HG02884 (cell line): ENCODE results near the gene GTSF1L.
"Not testable (repeated sequence)": the region's sequence is repeated elsewhere in the genome, so short reads cannot be mapped to it uniquely, and the experiment has no call there.

Experiments used
- ATAC-seq: cut with Tn5 transposase; IDR thresholded peaks from one replicate; pipeline ENCODE4 v1.9.1; 2021; ENCODE audit warnings: mild to moderate bottlenecking, moderate library complexity; ENCODE audit not compliant: unreplicated experiment

Gene GTSF1L

DNA sequence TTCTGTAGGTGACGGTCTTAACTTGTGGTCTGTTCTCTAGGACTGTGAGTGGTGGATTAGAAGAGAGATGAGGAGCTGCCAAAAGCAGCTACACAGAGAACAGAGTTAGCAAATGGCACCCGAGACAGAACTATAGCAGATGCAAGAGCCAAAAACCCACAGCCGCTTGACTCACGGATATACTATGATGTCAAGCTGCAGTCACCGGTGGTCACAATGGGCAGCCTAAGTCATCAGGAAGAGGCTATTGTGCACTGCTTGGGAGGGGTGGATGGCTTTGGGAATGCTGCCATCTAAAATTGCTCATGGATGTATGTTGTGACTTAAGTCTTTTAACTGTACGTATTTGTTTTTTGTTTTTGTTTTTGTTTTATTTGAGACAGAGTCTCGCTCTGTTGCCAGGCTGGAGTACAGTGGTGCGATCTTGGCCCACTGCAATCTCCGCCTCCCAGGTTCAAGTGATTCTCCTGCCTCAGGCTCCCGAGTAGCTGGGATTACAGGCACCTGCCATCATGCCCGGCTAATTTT, at the start of gene GTSF1L:
TSS of gene GTSF1L (minus strand) at position 192 of the 528 bp plus-strand sequence. CDS start 308 bp downstream, outside the sequence.
- ATAC-seq, result no peak

DNA sequence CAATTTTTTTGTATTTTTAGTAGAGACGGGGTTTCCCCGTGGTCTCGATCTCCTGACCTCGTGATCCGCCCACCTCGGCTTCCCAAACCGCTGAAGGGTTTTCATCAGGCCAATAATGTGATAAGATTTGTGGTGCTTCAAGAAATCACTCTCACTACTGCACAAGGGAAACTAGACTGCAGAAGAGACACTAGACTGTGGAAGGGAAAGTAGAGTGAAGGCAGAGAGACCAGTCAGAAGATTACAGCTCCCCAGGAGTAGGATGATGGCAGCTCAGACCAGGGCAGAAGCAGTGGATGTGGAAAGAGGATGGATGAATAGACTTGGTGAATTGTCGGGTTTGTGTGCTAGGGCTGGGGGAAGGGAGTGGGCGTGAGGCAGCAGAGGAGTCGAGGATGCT, 48.0 kb upstream of the GTSF1L start:
- ATAC-seq, result no peak

DNA sequence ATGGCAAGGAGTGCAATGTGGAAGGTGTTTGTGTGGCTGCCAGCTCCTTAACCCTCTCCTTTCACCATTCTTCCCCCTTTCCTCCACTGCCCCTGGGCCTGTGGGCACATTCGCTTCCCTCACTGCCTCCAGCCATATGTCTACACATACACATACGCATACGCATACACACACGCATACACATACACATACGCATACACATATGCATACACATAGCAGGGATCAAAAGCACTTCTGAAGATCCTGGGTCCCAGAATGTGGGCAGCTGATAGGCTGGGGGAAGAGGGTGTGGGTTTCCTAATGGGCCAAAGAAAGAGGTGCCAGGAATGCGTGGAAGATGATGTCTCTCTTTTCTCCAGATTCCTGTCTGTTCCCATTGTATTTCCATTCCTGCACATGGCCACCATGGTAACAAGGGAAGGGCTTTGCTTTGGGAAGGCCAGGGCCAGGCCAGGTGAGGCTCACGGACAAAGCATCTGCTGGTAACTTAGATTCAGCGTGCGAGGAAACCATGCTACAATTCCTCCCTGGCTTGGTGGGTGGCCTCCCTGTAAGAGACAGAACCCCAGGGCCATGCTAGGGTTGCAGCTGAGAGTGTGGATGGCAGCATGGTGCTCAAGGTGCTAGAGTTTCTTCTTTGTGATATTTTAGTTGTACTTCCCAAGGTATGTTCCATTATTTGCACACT, 44.8 kb upstream of the GTSF1L start:
- ATAC-seq, result no peak

DNA sequence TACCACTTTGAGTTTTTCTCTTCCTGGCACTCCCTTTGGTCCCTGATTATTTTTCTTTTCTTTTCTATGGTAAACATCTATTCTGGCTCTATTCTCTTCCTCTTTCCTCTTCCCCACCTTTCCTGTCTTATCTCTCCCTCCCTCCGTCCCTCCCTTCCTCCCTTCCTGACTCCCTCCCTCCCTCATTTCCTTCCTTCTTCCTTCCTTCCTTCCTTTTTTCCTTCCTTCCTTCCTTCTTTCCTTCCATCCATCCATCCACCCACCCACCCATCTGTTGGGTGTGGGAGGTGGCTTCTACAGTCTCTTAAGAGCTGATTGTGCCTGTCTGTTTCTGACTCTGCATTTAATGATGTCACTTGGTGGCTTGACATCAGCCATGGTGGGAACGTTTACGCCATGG, 43.5 kb upstream of the GTSF1L start:
- no peak for ATAC-seq

DNA sequence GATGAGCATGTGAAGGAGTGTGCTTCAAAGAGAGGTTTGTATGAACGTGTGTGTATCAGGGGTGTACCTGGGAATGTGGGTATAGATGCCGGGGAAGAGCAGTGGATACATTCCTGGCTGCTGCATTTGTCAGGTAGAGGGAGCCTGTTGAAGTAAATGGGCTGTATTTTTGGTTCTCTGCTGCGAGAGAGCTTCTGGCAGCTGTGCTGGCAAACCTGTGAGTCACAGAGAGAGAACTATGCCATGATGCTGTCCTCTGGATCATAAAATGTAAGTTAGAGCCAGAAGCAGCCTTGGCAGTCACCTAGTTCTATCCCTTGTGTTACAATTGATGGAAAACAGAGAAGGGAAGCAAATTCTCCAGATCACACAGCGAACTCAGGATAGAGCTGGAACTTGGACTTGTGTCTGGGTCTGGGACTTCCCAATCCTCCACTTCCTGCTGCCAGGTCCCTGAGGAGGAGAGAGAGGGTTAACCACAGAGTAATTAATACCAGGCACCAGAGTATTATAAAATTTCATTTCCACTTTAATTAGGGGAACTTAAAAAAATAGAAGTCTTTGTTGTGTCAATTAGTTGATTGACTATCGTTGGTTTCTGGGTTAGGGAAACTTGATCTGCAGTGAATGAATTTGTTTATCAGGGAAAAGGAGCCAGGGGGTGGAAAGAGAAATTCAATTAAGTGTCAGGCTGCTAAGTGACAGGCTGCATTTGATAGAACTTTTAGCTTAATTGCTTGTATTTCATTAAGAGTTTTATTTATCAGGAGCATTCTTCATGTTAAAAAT, 41.1 kb upstream of the GTSF1L start:
- ATAC-seq, result no peak

DNA sequence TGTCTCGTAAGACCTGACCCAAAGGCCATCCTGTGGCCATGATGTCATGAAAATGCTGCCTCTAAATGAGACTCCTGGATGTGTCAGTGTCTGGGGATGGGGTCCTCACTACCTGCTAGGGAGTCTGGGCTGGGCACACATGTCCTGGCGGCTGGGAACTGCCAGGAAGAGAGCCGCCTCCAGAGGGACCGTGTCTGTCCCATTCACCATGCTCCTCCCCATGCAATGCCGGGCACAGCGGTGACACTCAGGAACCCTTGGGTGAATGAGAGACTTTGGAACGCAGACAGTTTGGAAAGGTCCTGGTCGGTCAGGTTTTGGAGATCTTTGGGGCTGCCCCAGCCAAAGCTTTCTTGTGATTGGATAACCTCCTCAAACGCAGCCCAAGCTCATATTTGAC, 40.1 kb upstream of the GTSF1L start:
- ATAC-seq, result no peak

DNA sequence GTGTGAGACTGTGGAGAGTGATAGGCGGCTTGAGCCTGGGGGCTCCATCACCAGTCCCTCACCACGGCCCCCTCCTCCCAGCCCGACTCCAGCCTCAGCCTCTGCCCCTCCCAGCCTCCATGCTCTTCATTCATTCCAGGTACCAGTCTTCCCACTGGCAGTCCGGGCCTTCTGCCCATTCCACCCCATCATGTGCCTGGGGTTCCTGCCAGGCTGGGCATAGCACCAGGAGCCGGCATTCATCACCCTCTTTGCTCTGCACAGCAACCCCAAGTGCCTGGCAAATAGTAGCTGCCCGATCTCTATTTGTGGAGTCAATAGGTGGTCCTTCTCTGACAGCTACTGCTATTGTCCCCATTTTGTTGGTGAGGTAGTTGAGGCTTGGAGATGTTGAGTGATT, 39.6 kb upstream of the GTSF1L start:
- no peak for ATAC-seq

DNA sequence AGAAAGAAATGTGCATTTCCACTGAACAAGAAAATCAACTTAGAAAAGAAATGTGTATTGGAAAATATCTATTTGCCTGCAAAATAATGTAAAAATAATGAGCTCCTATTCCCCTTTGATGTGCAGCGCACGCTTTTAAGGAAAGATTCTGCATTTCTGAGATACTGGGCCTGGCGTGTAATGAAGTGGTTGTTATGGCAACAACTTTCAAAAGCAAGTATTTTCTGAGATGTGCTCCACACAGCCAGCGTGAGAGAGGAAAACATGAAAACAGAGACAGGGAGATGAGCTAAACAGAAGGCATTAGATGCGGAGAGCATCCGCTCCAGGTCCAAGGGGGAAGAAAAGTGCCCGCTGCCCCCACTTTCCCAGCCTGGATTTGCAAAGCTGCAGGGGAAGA, 39.1 kb upstream of the GTSF1L start:
- ATAC-seq, result no peak

DNA sequence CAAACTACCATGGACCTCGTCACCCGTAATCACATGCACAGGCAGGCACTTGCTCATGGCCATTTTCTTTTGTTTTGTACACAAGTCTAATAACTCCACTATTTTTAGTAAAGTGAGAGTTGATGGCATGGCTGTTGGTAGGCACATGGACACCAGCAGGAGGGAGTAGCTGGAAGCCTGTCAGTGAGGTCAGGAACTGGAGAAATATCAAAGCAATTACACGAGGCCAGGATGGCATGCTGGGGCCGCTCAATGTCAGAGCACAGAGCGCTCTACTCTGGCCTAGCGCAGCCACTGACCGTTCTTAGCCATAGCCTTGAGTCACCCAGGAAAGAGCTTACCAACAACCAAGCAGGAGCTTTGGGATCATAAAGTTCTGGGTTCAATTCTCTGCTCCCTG, 36.1 kb upstream of the GTSF1L start:
- no peak for ATAC-seq

DNA sequence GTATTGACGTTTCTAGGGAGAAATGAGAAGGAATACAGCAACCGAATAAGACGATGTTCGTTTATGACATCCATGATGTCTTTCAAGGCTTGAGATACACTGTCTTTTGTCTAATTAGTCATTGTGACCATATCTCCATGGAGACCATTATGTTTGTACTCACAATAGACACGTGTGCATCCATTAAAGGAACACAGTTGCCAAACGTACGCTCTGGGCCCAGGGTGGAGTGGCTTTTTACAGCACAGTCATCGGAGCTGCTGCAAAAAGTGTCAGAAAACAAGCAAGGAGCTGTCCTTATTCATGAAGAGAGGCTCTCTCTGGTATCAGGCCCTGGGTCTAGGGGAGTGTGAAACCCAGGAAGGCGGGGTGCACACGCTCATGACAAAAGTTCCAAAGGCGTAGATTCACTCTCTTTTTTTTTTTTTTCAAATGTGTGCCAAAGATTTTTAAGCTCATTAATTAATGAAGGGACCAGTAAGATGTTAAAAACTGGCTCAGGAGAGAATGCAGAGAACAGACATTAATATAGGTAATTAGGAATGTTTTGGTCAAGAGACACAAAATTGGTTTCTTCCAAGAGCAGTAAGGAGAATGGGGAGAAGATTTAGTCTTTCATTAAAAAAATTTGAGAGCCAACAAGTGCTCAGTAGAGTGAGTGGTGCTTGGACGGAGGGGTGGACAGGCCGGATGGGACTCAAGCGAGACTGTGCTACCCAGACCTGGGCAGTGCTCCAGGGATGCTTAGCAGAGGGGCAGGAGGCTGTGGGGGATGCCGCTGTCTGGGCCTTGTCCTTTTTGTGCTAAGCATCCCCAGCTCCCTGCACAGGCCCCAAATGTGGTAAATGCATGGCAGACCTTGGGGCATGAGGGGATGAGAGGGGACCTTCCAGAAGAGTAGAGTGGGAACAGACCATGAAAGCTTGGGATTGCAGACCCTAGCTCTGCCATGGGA, 34.9 kb upstream of the GTSF1L start:
- ATAC-seq, result no peak

DNA sequence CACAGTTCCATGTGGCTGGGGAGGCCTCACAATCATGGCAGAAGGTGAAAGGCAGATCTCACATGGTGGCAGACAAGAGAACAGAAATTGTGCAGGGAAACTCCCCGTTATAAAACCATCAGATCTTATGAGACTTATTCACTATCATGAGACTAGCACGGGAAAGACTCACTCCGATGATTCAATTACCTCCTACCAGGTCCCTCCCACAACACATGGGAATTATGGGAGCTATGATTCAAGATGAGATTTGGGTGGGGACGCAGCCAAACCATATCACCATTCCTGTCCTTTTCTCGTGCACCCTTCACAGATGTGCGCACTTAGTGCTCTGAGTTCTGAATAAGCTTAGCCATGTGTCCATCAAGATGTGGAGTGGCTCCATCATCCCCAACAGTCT, 31.1 kb upstream of the GTSF1L start:
- not testable (repeated sequence) for ATAC-seq

DNA sequence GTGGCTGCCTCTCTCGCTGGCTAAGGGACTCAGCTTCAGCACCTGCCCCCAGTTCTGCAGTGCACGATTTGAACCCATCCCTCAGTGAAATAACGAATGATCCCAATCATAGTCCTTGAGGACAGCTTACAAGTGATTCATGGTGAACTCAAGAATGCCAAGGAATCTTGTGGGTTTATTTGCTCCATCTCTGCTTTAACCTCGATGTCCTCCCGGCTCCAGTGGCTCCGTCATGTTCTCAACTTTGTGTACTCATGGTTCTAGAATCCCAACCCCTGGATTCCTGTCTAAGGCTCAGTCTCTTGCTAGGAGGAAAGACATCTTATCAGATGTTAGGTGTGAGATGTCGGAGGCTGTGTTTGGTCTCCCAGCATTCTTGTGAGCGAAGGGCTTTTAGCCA, 29.0 kb upstream of the GTSF1L start:
- ATAC-seq, result no peak

DNA sequence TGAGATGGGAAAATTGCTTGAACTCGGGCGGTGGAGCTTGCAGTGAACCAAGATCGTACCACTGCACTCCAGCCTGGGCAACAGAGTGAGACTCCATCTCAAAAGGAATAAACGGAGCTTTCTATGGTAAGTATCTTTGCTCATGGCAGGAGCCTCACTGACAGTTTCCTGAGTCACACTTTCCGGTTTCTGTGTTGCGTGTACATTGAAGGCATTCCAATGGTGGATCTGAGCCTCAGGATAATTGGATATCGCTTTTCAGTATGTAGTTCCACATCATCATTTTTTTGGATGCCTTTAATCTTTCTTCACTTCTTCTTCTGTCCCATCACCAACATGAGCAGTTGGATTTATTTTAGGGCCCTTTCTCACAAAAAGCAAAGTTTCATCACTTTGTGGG, 28.6 kb upstream of the GTSF1L start:
- no peak for ATAC-seq

DNA sequence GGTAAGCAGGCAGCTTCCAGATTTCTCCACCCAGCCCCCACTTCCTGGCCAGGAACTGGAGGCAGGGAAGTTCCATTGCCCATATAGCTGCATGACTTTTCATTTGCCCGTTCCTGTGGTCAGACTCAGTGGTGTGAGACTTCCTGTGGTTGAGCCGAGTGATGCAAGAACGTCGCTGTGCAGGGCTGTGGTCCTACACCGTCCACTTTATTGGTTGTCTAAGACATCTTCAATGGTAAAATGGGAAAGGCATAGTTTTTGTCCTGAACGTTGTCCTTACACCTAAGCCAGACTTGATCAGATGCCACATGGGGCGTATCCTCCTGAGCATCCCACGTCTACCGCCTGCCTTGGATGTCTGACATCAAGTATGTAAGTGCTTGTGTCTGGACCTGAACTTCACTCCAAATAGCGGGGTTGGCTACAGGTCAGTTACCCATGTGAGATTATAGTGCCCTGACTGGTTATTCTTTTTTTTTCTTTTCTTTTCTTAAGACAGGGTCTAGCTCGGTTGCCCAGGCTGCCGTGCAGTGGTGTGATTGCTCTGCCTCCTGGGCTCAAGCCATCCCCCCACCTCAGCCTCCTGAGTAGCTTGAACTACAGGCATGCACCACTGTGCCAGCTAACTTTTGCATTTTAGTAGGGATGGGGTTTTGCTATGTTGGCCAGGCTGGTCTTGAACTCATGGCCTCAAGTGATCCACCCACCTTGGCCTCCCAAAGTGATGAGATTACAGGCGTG, 25.9 kb upstream of the GTSF1L start:
- ATAC-seq, result peak; percentile 59

DNA sequence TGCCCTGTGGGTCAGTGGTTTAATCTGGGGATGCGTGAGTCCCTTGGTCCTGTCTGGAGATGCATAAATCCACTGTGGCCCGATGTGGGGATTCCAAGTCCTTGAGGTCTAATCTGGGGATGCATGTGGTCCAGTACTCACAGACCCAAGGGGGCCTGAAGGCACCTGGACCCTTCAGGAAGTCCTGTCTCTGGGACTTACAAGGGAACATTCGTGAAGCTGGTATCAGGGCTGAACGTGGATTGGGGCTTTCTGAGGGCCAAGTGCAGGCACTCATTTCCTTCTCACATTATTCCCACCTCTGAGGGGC, 25.2 kb upstream of the GTSF1L start:
- ATAC-seq, result no peak

DNA sequence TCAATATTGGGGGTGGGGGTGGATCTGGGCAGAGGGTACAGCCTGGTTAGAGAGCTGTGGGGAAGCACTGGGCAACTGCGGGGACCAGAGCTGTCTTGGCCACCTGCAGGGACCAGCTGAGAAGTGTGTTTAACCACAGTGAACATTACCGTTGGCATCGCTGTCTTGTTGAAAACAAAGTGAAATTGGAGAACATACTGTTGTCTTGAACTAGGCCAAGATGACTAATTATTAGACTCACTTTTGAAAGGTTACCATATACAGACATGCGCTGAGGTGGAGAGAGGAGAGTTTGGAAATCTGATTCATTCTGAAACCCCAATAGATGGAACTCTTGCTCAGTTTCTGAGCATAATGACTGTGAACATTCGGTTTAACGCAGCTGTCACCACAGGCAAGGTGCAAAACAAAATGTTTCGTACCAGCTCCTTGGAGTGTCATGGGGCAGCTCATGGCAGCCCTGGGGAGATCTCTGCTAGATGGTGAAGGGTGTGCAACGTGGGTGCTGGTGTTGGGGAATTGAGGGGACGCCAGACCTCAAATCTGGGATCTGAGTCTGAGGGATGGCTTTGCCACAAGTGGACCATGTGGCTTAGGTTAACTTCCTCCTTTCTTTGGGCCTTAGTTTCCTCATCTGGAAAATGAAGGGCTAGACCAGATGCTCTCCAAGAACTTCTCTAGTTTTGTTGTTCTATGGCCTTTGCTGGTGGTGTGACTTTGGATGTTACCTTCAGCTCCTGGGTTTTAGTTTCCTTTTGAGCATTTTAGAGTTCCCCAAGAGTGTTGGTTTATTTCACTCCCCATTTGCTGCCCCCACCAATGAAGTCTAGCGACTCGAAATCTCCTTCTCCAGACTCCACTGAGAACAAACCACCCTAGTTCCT, 24.6 kb upstream of the GTSF1L start:
- peak; percentile 75 for ATAC-seq

DNA sequence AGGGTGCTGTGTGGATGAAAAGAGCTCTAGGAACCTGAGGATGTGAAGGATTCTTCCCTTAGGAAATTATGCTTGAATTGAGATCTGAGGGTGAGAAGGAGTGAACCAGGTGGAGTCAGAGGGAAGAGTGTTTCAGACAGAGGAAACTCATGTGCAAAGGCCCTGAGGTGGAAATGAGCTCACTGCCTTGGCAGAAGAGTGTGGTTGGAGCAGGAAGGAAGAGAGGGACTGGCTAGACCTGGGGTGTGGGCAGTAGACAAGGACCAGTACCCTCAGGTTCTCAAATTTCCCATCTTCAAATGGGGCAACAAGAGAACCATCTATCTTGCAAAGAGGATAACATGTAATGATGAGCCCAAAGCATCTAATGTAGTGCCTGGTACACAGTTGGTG, 24.0 kb upstream of the GTSF1L start:
- no peak for ATAC-seq

DNA sequence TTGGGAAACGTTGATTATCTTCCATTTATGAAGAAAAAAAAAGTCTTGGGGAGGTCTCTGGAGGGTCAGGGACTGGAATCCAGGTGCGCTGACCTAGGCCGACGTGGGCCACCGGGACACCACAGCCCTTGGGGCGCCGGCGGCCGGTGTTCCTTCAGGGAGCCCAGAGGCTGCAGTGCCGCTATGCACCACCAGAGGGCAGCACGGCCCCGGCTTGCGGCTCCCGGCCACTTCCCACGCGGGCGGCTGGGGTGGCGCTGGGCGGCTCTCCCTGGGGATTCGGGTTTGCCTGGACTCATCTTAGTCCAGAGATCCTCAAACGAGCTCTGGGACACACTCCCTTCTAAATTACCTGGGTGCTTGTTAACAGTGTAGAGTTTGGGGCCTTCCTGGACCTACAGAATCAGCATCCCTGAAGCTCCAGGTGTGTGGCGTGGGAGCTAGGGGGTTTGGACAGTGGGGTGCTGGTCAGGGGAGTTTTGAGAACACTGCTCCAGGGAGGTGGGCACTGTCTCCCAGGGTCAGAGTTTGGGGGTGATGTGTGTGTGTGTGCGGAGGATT, 23.0 kb upstream of the GTSF1L start:
- ATAC-seq, result no peak

DNA sequence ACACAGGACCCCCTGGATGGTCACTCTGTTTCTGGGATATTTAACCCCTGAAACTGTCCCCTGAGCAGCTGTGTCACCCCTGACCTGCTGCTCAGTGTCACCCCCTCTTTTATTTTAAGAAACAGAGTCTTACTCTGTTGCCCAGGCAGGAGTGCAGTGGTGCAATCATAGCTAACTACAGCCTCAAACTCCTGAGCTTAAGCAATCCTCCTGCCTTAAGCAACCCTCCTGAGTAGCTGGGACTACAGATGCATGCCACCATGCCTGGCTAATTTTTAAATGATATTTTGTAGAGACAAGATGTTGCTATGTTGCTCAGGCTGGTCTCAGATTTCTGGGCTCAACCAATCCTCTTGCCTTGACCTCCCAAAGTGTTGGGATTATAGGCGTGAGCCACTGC, 21.5 kb upstream of the GTSF1L start:
- no peak for ATAC-seq
